ENCODE measurements around the gene LRP3. TPM values are rescaled to one million over a fixed set of nuclear protein-coding genes. Genes with fewer than 3 reads are reported as not detected.
"Not testable (repeated sequence)": the region's sequence is repeated elsewhere in the genome, so short reads cannot be mapped to it uniquely, and the experiment has no call there.

The LRP3 gene
- total RNA-seq, 1 experiment from 2014 or later = 32.0 TPM

DNA sequence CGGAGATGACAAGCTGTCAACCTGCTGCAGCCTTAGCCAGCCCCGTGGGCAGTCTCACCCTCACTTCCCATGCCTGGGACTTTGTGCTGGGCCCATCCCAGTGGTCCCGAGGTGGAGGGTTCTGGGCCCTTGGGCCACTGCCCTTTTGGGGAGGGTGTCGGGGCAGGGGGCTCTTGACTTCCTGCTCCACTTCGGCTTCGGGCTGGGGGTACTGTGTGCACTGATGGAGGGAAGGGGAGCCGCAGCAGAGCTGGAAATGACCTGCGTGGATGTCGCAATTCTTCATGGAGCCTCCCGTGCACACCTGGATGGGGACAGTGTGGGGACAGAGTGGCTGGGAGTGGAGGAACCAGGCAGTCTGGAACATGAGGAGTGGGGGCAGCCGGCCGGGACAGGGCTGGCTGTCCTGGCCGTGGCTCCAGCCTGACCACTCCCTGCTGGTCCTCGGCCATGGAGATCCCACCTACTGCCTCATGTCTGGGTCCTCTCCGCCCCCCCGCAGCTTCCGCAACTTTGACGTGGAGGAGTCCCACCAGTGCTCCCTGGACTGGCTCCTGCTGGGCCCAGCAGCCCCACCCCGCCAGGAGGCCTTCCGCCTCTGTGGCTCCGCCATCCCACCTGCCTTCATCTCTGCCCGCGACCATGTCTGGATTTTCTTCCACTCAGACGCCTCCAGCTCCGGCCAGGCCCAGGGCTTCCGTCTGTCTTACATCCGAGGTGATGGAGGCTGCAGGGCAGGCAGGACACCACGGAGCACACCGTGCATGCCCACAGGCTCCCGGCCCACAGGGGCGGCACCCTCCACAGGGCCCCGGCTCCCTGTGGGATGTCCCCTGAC, 10.2 kb downstream of the LRP3 start:
- Histone ChIP-seq H3K36me3 (peaks cover 24% of the 10 kb centered on the region), H3K4me1 (no peaks in the 10 kb centered on the region)
- no peak for DNase-seq

DNA sequence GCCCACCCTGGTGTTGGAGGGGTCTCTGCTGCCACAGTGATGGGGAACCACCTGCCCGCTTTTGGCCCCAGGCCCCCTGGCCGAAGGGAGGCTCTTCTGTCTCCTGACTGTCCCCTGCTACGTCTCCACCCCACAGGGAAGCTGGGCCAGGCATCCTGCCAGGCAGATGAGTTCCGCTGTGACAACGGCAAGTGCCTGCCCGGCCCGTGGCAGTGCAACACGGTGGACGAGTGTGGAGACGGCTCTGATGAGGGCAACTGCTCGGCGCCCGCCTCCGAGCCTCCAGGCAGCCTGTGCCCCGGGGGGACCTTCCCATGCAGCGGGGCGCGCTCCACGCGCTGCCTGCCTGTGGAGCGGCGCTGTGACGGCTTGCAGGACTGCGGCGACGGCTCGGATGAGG, 11.0 kb downstream of the LRP3 start:
- DNase-seq = no peak
- no peak overlapping the region for H3K4me3 ChIP-seq
- H3K36me3 ChIP-seq = peaks cover 24% of the 10 kb centered on the region
- no peak overlapping the region for H3K27ac ChIP-seq
- no peaks in the 10 kb centered on the region for H3K27me3 ChIP-seq
- H3K9me3 ChIP-seq (replicated peaks) = no peaks in the 10 kb centered on the region
- no peaks in the 10 kb centered on the region for H3K4me1 ChIP-seq

More for the DNA sequence above, 10.2 kb downstream of the LRP3 start:
- Histone ChIP-seq H3K9me3 (replicated peaks) (no peaks in the 10 kb centered on the region), H3K4me3 (no peak overlapping the region), H3K27ac (no peak overlapping the region), H3K27me3 (no peaks in the 10 kb centered on the region)

DNA sequence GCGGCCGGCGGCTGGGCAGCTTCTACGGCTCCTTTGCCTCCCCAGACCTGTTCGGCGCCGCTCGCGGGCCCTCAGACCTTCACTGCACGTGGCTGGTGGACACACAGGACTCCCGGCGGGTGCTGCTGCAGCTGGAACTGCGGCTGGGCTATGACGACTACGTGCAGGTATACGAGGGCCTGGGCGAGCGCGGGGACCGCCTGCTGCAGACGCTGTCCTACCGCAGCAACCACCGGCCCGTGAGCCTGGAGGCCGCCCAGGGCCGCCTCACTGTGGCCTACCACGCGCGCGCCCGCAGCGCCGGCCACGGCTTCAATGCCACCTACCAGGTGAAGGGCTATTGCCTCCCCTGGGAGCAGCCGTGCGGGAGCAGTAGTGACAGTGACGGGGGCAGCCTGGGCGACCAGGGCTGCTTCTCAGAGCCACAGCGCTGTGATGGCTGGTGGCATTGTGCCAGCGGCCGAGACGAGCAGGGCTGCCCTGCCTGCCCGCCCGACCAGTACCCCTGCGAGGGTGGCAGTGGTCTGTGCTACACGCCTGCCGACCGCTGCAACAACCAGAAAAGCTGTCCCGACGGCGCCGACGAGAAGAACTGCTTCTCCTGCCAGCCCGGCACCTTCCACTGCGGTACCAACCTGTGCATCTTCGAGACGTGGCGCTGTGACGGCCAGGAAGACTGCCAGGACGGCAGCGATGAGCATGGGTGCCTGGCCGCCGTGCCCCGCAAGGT, 11.6 kb downstream of the LRP3 start:
- H3K4me3 ChIP-seq = no peak overlapping the region
- H3K27me3 ChIP-seq = no peaks in the 10 kb centered on the region
- H3K36me3 ChIP-seq = peaks cover 24% of the 10 kb centered on the region
- no peak for DNase-seq
- H3K27ac ChIP-seq = no peak overlapping the region
- no peaks in the 10 kb centered on the region for H3K4me1 ChIP-seq
- H3K9me3 ChIP-seq (replicated peaks) = no peaks in the 10 kb centered on the region

DNA sequence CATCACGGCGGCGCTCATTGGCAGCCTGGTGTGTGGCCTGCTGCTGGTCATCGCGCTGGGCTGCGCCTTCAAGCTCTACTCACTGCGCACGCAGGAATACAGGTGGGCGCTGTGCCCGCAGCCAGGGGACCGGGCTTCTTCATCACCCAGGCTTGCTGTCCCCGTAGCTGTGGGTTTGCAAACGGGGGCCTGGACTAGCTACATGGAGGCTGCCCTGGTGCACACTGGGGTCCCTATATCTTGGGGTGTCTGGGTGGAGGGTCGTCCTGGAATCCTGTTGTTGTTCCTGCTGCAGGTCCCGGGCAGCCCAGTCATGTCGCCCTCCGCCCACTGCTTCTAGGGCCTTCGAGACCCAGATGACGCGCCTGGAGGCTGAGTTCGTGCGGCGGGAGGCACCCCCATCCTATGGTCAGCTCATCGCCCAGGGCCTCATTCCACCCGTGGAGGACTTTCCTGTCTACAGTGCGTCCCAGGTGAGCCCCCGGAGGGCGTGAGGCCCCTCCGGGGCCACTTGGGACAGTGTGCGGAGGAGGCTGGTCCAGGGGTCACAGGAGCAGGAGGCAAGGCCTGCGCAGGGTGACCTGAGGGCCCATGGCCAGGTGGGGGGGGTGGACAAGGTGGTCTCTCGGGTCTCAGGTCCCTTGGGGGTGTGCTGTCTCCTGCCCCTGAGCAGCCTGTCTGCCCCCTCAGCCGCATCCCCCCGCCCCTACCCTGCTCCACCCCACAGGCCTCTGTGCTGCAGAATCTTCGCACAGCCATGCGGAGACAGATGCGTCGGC, 12.3 kb downstream of the LRP3 start:
- H3K4me1 ChIP-seq = no peaks in the 10 kb centered on the region
- no peak for DNase-seq
- no peaks in the 10 kb centered on the region for H3K9me3 ChIP-seq (replicated peaks)
- no peaks in the 10 kb centered on the region for H3K27me3 ChIP-seq
- H3K36me3 ChIP-seq = peaks cover 24% of the 10 kb centered on the region
- H3K27ac ChIP-seq = no peak overlapping the region
- H3K4me3 ChIP-seq = no peak overlapping the region

DNA sequence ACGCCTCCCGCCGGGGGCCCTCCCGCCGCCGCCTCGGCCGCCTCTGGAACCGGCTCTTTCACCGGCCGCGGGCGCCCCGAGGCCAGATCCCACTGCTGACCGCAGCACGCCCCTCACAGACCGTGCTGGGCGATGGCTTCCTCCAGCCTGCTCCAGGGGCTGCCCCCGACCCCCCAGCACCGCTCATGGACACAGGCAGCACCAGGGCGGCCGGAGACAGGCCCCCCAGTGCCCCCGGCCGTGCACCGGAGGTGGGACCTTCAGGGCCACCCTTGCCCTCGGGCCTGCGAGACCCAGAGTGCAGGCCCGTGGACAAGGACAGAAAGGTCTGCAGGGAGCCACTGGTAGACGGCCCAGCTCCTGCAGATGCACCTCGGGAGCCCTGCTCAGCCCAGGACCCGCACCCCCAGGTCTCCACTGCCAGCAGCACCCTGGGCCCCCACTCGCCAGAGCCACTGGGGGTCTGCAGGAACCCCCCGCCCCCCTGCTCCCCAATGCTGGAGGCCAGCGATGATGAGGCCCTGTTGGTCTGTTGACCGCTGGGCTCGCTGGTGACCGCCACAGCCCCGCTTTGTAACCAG, 13.0 kb downstream of the LRP3 start:
- H3K9me3 ChIP-seq (replicated peaks) = no peaks in the 10 kb centered on the region

DNA sequence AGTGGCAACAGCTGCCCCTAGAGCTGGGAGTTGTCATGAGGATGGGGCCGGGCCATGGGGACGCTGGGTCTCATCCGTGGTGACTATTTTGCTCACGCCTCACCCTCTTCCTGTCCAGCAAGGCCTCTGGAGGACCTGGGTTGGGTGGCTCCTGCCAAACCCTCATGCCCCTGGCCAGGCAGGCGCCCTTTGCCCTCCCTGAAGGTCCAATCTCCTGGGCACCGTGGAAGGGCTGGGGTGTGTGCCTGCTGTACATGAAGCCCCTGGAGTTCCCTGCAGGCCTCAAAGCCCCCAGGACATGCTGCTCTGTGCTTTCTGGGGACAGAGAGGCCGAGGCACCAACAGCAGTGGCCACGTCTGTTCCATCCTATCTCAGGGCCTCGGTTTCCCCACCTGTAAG, 13.8 kb downstream of the LRP3 start:
- Histone ChIP-seq H3K27ac (no peak overlapping the region), H3K9me3 (replicated peaks) (no peaks in the 10 kb centered on the region), H3K36me3 (peaks cover 20% of the 10 kb centered on the region), H3K27me3 (no peaks in the 10 kb centered on the region), H3K4me3 (no peak overlapping the region), H3K4me1 (no peaks in the 10 kb centered on the region)
- no peak for DNase-seq

More for the DNA sequence above, 13.0 kb downstream of the LRP3 start:
- Histone ChIP-seq H3K27me3 (no peaks in the 10 kb centered on the region), H3K4me1 (no peaks in the 10 kb centered on the region), H3K36me3 (peaks cover 24% of the 10 kb centered on the region), H3K4me3 (no peak overlapping the region), H3K27ac (no peak overlapping the region)
- no peak for DNase-seq

DNA sequence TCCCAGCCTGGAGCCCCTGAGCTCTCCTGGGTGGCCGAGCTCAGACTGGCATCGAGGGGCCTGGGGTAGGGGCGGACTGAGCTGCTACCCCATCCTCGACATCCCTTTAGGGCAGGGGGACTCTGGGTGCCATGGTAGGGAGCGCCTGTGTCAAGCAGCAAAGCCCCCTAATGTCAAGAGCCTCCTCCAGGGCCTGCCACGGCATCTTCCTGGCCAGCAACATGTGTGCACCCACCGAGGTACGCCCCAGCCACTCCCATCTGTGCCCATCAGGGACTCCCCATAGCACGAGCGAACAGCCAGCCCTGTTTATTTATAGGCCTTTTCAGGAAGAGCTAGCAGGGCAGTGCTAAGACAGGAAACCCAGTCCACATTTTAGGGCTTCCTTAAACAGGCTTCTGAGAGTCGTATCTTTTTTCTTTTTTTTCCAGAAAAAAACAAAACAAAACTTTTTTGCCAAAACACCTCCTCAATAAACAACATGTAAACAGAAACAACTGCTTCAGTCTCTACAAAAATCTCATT, 14.3 kb downstream of the LRP3 start:
- Histone ChIP-seq H3K36me3 (peaks cover 15% of the 10 kb centered on the region; the same call in 1 of the 2 replicates), H3K27me3 (no peaks in the 10 kb centered on the region), H3K27ac (no peak overlapping the region), H3K9me3 (replicated peaks) (no peaks in the 10 kb centered on the region), H3K4me3 (no peak overlapping the region), H3K4me1 (no peaks in the 10 kb centered on the region)
- DNase-seq = no peak

DNA sequence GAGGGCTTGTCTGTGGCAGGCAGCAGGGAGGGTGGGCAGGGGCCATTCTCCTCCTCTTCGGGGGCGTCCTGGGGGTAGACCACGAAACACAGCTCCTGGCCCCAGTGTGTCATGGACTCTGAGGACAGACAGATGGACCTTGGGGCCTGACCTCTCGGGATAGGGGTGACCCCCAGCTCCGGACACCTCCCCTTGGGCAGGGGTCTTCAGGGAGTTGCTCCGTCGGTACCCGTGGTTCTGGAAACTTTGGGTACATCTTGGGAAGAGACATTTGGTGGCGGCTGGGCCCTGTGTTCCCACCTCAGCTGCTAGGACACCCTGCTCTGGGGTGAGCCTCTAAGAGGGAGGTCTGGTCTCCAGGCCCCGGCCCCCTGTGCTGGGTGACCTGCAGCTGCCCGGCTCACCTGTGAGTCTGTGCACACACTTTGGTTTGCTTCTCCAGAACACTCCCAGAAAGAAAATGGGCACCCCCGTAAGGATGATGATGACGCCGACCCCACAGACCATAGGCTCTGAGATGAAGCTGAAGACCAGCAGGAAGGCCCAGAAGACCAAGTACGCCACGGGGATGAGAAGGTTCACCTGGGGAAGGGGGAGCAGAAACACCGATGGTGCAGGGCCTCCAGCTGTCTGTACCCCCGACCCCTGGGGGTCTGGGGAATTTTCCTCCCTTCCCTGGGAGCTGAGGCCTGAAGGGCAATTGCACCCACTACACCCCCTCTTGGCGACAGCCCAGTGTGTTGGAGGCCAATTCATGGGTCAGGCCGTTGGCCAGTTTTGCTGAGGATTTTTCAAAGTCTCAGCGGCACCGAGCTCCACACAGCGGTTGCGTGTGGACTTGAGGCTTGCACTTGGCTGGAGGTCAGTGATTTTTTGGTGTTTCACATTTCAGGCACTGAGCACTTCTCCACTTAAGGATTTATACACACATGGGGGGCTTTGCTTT, 15.0 kb downstream of the LRP3 start:
- no peaks in the 10 kb centered on the region for H3K27me3 ChIP-seq
- H3K4me1 ChIP-seq = no peaks in the 10 kb centered on the region
- no peak for DNase-seq
- 0 out of 2 replicates have a peak, but pooled peaks cover 15% of the 10 kb centered on the region for H3K36me3 ChIP-seq
- no peak overlapping the region for H3K4me3 ChIP-seq
- no peaks in the 10 kb centered on the region for H3K9me3 ChIP-seq (replicated peaks)
- H3K27ac ChIP-seq = no peak overlapping the region

DNA sequence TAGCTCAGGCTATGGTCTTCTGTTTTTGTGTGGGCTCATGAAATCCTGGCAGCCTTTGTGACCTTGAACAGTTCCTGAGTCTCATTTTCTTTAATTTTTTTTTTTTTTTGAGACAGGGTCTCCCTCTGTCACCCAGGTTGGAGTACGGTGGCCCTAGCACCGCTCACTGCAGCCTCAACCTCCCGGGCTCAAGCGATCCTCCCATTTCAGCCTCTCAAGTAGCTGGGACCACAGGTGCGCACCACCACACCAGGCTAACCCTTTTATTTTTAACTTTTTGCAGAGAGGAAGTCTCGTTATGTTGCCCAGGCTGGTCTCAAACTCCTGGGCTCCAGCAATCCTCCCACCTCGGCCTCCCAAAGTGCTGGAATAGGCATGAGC, 15.7 kb downstream of the LRP3 start:
- not testable (repeated sequence) for DNase-seq; H3K4me1 ChIP-seq; H3K27me3 ChIP-seq; H3K4me3 ChIP-seq; H3K9me3 ChIP-seq (replicated peaks); H3K27ac ChIP-seq
- H3K36me3 ChIP-seq = 0 out of 2 replicates have a peak, but pooled peaks cover 12% of the 10 kb centered on the region

DNA sequence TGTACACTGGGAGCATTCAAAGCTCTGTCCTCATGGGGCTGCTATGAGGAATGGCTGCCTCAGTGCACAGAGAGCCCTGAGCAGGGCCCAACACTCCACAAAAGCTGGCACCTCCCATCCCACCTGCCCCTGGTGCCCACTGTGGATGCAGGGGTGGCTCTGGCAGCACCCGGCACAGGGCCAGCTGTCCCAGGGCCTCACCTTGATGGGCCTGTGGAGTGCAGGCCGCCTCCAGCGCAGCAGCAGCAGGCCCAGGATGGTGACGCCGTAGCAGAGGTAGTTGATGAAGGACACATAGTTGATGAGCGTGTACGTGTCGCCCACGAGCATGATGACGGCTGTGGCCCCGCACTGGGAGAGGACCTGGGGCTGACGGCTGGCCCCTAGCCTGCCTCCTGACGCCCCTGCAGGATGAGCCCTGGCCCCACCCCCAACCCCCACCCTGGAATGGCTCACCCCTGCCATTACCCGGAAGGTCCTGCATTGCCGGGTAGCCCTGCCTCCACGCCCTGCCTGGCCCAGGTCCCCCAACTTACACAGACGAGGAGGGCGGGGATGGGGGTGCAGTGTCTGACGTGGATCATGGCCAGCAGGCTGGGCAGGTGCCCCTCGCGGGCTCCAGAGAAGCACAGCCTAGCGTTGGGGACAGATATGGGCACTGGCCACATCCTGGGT, 16.3 kb downstream of the LRP3 start:
- no peaks in the 10 kb centered on the region for H3K4me1 ChIP-seq
- no peaks in the 10 kb centered on the region for H3K9me3 ChIP-seq (replicated peaks)
- no peaks in the 10 kb centered on the region for H3K27me3 ChIP-seq

DNA sequence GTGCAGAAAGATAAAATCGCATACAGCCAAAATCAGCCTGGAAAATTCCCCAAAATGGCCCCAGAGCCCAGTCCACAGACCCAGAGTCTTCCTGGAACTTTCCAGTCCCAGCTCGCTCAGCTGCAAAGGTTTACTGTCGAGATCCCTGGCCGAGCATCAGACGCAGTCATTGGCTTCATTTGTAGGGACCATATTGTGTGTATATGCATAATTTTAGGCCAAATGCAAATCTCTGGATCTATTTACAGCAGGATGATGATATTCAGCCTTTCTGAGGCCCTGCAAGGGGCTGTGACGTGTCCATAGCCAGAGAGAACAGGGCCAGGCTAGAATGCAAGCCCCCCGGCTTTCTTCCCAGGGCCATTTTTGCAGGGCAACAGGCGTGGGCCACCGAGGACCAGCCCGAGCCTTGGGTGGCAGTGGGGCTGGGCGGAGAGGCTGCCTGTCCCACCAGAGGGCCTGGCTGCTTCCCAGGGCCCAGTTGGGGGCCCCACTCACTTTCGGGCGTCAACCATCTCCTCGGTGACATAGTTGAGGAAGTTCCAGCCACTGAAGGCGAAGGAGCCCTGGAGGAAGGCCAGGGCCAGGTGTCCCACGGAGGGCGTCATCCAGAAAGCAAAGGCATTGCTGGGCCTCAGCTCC, 17.8 kb downstream of the LRP3 start:
- Histone ChIP-seq H3K27me3 (no peaks in the 10 kb centered on the region), H3K27ac (no peak overlapping the region), H3K9me3 (replicated peaks) (no peaks in the 10 kb centered on the region), H3K36me3 (0 out of 2 replicates have a peak, but pooled peaks cover 2% of the 10 kb centered on the region), H3K4me1 (no peaks in the 10 kb centered on the region), H3K4me3 (no peak overlapping the region)
- no peak for DNase-seq

More for the DNA sequence above, 16.3 kb downstream of the LRP3 start:
- Histone ChIP-seq H3K36me3 (0 out of 2 replicates have a peak, but pooled peaks cover 10% of the 10 kb centered on the region), H3K27ac (no peak overlapping the region), H3K4me3 (no peak overlapping the region)
- no peak for DNase-seq

DNA sequence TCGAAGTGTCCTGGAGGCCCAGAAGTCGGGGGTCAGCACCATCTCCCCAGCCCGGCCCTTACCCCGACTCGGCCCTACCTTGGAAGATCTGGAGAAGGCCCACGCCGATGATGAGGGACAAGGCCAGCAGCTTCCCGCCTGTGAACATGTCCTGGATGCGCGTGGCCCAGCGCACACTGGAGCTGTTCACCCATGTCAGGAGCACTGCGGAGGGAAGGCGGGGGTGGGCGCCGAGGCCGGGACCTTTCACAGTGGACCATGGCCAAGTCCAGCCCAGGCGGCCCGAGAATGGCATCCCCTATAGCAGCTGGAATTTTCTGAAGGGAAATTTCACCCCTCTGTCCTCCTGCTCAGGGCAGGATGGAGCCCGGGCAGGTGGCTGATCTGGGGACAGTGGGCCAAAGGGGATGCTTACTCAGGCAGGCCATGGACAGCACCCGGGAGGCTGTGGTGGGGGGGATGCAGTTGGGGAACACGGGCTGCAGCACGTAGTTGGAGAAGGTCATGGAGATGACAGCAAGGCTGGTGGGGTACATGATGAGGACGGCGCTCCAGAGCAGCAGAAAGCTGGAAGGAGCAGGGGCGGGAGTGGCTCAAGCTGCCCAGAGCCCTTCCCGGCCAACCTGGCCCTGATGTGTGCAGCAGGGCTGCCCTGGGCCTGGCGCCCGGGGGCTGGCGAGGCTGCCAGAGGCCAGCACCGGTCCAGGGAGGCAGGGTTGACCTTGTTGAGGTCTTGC, 18.5 kb downstream of the LRP3 start:
- no peak overlapping the region for H3K27ac ChIP-seq
- H3K36me3 ChIP-seq = 0 out of 2 replicates have a peak, but pooled peaks cover 2% of the 10 kb centered on the region
- no peaks in the 10 kb centered on the region; the same call in 1 of the 2 replicates for H3K27me3 ChIP-seq
- H3K4me3 ChIP-seq = no peak overlapping the region
- no peak for DNase-seq
- no peaks in the 10 kb centered on the region for H3K4me1 ChIP-seq
- no peaks in the 10 kb centered on the region for H3K9me3 ChIP-seq (replicated peaks)
